Stimulated activated CD4-positive, alpha-beta T cell treated with anti-CD3 and anti-CD28 coated beads, Interleukin-12 subunit alpha, Interleukin-12 subunit beta, amount 100 ng/mL, for 24 hours (primary cell): ENCODE measurements around the gene KRTAP10-10.
"Not testable (repeated sequence)": the region's sequence is repeated elsewhere in the genome, so short reads cannot be mapped to it uniquely, and the experiment has no call there.

Experiments
- DNase-seq, 2 experiments: peaks; one replicate each; pipeline ENCODE4 v3.0.0-alpha.2; 2020; ENCODE audit warnings: low read depth in 2 of 2

KRTAP10-10 gene

GRCh38 chr21:44602463-44602850 is 34.7 kb upstream of the KRTAP10-10 start:
- no peak for DNase-seq

GRCh38 chr21:44603109-44603875 is 33.9 kb upstream of the KRTAP10-10 start:
- DNase-seq = no peak

GRCh38 chr21:44603911-44604310 is 33.2 kb upstream of the KRTAP10-10 start:
- no peak for DNase-seq

GRCh38 chr21:44606495-44606894 is 30.7 kb upstream of the KRTAP10-10 start:
- no peak for DNase-seq

- no peak for DNase-seq
Measured at GRCh38 chr21:44609193-44609592, 28.0 kb upstream of the KRTAP10-10 start.

- DNase-seq = not testable (repeated sequence)
Measured at GRCh38 chr21:44610157-44610843, 26.9 kb upstream of the KRTAP10-10 start.

DNA sequence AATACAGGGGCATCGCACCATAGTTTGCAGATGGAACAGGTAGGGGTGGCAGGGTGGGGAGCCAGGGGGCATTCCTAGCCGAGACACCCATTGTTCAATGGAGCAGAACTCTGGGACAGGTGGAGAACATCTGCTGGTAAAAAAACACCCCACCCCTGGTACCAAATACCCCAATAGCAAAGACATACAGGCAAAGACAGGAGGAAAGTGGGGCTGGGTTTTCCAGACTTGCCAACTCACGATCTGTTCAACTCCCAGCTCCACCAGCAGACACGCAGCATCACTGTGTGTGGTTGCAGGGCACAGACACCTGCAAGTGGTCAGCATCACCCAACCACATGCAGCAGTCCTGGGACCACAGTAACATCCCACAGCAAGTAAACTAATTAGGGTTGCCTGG is 25.6 kb upstream of the KRTAP10-10 start:
- DNase-seq = no peak

GRCh38 chr21:44612029-44612486 is 25.1 kb upstream of the KRTAP10-10 start, which contains the start of gene KRTAP10-8:
Gene KRTAP10-8 (plus strand): TSS chr21:44612079. CDS start chr21:44612101, 22 bp downstream.
- no peak for DNase-seq

GRCh38 chr21:44612669-44613229 is 24.4 kb upstream of the KRTAP10-10 start:
- no peak for DNase-seq

- DNase-seq = no peak
Measured at GRCh38 chr21:44613386-44614155, 23.6 kb upstream of the KRTAP10-10 start.

- DNase-seq = no peak
Measured at GRCh38 chr21:44614161-44614631, 23.0 kb upstream of the KRTAP10-10 start.

GRCh38 chr21:44614961-44615391 is 22.2 kb upstream of the KRTAP10-10 start:
- no peak for DNase-seq

- DNase-seq = no peak
Measured at GRCh38 chr21:44615466-44615865, 21.7 kb upstream of the KRTAP10-10 start.

DNA sequence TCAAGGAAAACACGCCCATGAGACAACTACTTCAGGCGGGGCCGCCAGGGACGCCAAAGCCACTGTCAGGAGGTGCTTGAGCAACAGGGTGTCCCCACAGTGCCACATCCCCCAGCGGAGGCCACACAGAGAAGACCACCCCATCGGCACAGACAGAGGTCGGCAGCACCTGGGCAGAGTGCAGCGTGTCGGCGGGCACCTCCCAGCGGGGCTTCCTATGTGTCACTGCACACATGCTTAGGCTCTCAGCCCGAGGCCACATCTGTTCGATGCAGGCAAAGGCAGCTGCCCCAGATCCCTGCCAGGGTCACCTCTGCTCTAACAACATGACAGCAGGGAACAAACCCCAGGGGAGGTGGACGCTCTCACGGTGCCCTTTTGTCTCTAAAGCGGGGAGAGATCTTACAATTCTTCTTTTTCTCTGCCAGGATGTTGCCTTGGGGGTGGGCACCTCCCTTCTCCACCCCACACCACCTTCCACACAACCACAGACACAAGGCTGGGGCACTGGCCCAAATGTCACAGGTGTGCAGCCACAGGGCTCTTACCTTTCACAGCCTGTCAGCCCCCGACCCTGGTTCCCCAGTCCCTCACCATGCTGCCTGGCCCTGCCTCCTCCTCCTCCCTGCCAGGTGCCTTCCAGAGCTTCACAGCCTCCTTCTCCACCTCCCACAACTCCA is 21.1 kb upstream of the KRTAP10-10 start:
- no peak for DNase-seq

DNA sequence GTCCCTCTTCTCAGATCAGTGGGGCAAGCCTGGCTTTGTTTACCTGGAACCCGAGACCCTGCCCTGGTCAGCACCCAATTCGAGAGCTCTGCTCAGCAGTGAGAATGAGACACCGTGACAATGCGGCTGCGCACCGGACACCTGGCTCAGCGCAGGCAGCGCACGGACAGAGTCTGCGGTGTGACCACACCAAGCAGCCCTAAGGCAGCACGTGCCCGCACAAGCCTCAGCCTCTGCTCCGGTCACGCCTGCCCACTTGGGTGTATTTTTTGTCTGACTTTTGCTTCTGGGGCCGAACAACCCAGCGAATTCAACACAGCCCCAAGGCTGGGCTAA is 20.6 kb upstream of the KRTAP10-10 start:
- no peak for DNase-seq

GRCh38 chr21:44617071-44617501 is 20.1 kb upstream of the KRTAP10-10 start:
- no peak for DNase-seq

DNA sequence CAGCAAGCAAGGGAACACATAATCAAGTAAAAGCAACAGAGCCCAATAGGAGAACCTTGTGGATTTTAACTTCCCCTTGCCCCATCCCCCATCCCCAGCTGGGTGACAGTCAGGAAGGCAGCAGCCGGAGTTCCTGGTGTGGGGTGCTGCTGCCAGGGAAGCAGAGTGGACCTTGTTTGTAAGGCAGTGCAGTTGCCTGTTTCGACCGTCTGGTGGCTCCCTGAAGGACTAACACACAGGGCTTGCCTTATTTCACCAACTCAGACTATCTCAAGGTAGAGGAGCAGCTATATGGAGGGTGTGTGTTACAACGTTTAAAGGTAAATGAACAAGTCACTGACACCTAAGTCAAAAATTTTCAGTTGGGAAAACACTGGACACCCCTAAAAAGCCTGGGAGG is 18.7 kb upstream of the KRTAP10-10 start:
- DNase-seq = no peak

GRCh38 chr21:44618909-44619308 is 18.2 kb upstream of the KRTAP10-10 start:
- DNase-seq = peak; percentile 12 to 28

GRCh38 chr21:44619886-44620285 is 17.3 kb upstream of the KRTAP10-10 start:
- no peak for DNase-seq

DNA sequence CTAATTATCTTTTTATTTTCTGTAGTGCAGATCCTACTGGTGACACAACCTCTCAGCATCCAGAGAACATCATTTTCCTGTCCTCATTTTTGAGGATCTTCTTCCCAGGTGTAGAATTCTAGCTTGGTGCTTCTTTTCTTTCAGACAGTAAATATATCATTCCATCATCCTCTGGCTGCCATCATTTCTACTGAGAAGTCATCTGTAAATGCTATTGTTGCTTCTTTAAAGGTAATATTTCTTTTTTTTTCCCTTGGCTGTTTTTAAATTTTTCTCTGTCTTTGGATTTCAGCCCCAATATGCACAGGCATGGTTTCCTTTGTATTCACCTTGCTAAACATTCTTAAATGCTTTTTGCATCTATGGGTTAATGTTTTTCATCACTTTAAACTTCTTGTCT is 13.6 kb upstream of the KRTAP10-10 start:
- DNase-seq = no peak

GRCh38 chr21:44625756-44626155 is 11.4 kb upstream of the KRTAP10-10 start:
- no peak for DNase-seq
